ENCODE results near the gene MAP3K6.

DNA sequence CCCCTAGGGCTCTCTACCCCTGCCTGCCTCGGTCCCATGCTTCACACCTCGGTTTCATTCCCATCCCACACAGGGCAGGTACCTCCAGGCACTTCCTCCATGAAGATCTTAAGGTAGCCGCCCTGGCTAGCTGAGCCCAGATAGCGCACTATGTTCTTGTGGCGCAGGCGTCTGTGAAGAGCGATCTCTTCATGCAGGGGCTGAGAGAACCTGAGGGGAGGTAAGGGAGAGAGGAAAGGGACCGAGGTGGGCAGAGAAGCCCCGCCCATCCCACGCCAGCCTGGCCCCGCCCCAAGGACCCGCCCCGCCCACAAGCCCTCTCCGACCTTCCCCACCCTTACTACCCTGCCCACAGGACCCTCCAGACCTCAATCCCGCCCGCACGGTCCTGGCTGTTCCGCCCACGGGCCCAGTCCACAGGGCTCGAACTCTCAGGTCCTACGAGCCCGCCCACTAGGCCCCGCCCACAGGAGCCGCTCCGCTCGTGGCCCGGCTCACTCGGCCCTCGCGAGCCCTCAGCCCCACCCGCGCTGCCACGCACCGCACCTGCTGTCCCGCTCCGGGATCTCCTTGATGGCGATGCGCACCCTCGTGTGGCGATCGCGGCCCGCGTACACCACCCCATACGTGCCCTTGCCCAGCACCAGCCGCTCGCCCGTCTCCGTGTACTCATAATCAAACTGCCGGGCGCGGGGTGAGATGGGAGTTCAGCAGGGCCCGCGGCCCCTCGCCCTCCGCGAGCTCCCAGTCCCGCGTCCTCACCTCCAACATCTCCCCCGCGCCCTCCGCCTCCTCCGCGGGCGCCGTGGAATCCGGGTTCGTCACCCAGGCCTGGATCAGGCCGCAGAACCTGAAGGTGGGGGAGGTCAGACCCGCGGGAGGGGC is 6.4 kb downstream of the MAP3K6 start:
- TF ChIP-seq, protein P1, sequence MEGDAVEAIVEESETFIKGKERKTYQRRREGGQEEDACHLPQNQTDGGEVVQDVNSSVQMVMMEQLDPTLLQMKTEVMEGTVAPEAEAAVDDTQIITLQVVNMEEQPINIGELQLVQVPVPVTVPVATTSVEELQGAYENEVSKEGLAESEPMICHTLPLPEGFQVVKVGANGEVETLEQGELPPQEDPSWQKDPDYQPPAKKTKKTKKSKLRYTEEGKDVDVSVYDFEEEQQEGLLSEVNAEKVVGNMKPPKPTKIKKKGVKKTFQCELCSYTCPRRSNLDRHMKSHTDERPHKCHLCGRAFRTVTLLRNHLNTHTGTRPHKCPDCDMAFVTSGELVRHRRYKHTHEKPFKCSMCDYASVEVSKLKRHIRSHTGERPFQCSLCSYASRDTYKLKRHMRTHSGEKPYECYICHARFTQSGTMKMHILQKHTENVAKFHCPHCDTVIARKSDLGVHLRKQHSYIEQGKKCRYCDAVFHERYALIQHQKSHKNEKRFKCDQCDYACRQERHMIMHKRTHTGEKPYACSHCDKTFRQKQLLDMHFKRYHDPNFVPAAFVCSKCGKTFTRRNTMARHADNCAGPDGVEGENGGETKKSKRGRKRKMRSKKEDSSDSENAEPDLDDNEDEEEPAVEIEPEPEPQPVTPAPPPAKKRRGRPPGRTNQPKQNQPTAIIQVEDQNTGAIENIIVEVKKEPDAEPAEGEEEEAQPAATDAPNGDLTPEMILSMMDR (IDR thresholded peaks at IDR 0.05) = no peak
- TF ChIP-seq POLR2A (IDR thresholded peaks at IDR 0.05) = no peak

All from vagina (tissue), 2 donors.